Uterus (tissue), 4 donors: ENCODE data around the gene CLPTM1L. TPM values are rescaled to one million over a fixed set of nuclear protein-coding genes. Genes with fewer than 3 reads are reported as not detected.
"Not testable (repeated sequence)": the region's sequence is repeated elsewhere in the genome, so short reads cannot be mapped to it uniquely, and the experiment has no call there.

Experiments used
- DNase-seq, 2 donors: peaks; one replicate each; pipeline ENCODE4 v3.0.0-alpha.2; 2019 to 2020
- H3K27ac ChIP-seq, 2 donors: fragments of 200-600 bp; sonication (generic); 1 replicate in 1 of 2; 2 replicates in 1 of 2; pipeline ENCODE4 v1.5.1; 2016 to 2018
- H3K27me3 ChIP-seq, 2 donors: fragments of 200-600 bp; sonication (generic); one replicate each; pipeline ENCODE4 v1.5.1; 2018 to 2019; ENCODE audit warnings: control low read depth in 1 of 2
- H3K36me3 ChIP-seq, 2 donors: fragments of 200-600 bp; sonication (generic); one replicate each; pipeline ENCODE4 v1.5.1; 2019; ENCODE audit warnings: control low read depth in 1 of 2
- H3K4me1 ChIP-seq, 2 donors: fragments of 200-600 bp; sonication (generic); one replicate each; pipeline ENCODE4 v1.5.1; 2018 to 2019; ENCODE audit warnings: control low read depth in 1 of 2
- H3K4me3 ChIP-seq, 2 donors: fragments of 200-600 bp; sonication (generic); 1 replicate in 1 of 2; 2 replicates in 1 of 2; pipeline ENCODE4 v1.5.1; 2018 to 2019; ENCODE audit warnings: mild to moderate bottlenecking in 1 of 2
- H3K9me3 ChIP-seq, 2 donors: fragments of 200-600 bp; sonication (generic); one replicate each; pipeline ENCODE4 v1.5.1; 2019; ENCODE audit warnings: control low read depth in 1 of 2
- CTCF ChIP-seq, 4 experiments: fragments of 200-600 bp in 2 of 4; fragments of 450-650 bp in 2 of 4; sonication (generic) in 2 of 4; IDR thresholded peaks; one replicate each; pipeline ENCODE4 v1.5.1; 2016 to 2019; ENCODE audit warnings: antibody characterized with exemption in 4 of 4, mild to moderate bottlenecking in 2 of 4, moderate library complexity in 1 of 4
- POLR2A ChIP-seq, 2 donors: fragments of 450-650 bp; IDR thresholded peaks; one replicate each; pipeline ENCODE4 v1.6.1; 2016; ENCODE audit warnings: antibody characterized with exemption in 2 of 2, mild to moderate bottlenecking in 1 of 2, moderate library complexity in 1 of 2
- intact Hi-C: fragments of 100-400 bp; cut with DNase I; formaldehyde crosslinking; loops from one replicate; pipeline ENCODE4 v1.15.1; 2023; ENCODE audit warnings: low total_unique reads
- total RNA-seq, 4 donors: library from RNA; depleted of rRNA in 3 of 4; stranded (reverse); fragments of >200 nt in 3 of 4; gene quantifications; one replicate each; pipeline versions ENCODE4 v1.1.0 to v1.2.4, GENCODE V29; 2014 to 2023
- donor health status: DM: yes; HTN: yes; CAD: no.

The CLPTM1L gene
- total RNA-seq, 4 donors from 2014 or later, result 63.2 to 74.3 (median 71.1) TPM

GRCh38 chr5:1278656-1279442 lies 66.0 kb downstream of the CLPTM1L start:
- Histone ChIP-seq H3K4me1 (no peaks in the 10 kb centered on the region), H3K36me3 (no peaks in the 10 kb centered on the region), H3K9me3 (no peaks in the 10 kb centered on the region), H3K27ac (no peak overlapping the region), H3K27me3 (no peaks in the 10 kb centered on the region), H3K4me3 (no peak overlapping the region)
- no peak for TF ChIP-seq POLR2A (IDR thresholded peaks at IDR 0.05)
- no peak for TF ChIP-seq CTCF (IDR thresholded peaks at IDR 0.05)
- no peak for DNase-seq
- intact Hi-C loops, result no loop called here

- intact Hi-C loops, result no loop called here
- no peak overlapping the region for H3K27ac ChIP-seq
These were observed 66.7 kb downstream of the CLPTM1L start for GRCh38 chr5:1278216-1278615.

GRCh38 chr5:1277781-1278180 lies 67.1 kb downstream of the CLPTM1L start:
- no peak overlapping the region for H3K4me3 ChIP-seq
- no peak overlapping the region for H3K27ac ChIP-seq
- H3K27me3 ChIP-seq, result no peaks in the 10 kb centered on the region
- no peaks in the 10 kb centered on the region for H3K36me3 ChIP-seq
- H3K4me1 ChIP-seq, result no peaks in the 10 kb centered on the region
- intact Hi-C loops, result no loop called here
- no peak for DNase-seq
- no peaks in the 10 kb centered on the region for H3K9me3 ChIP-seq
- TF ChIP-seq POLR2A (IDR thresholded peaks at IDR 0.05) (no peak), CTCF (IDR thresholded peaks at IDR 0.05) (no peak)

More at GRCh38 chr5:1278216-1278615, 66.7 kb downstream of the CLPTM1L start:
- H3K27me3 ChIP-seq, result no peaks in the 10 kb centered on the region
- H3K9me3 ChIP-seq, result no peaks in the 10 kb centered on the region
- H3K4me1 ChIP-seq, result no peaks in the 10 kb centered on the region
- TF ChIP-seq CTCF (IDR thresholded peaks at IDR 0.05) (no peak), POLR2A (IDR thresholded peaks at IDR 0.05) (no peak)
- no peak for DNase-seq
- no peak overlapping the region for H3K4me3 ChIP-seq
- no peaks in the 10 kb centered on the region for H3K36me3 ChIP-seq

- intact Hi-C loops, result no loop called here
- H3K27ac ChIP-seq, result no peak overlapping the region
- DNase-seq, result no peak
- H3K9me3 ChIP-seq, result no peaks in the 10 kb centered on the region
- H3K36me3 ChIP-seq, result no peaks in the 10 kb centered on the region
- no peak overlapping the region for H3K4me3 ChIP-seq
- H3K4me1 ChIP-seq, result no peaks in the 10 kb centered on the region
- no peaks in the 10 kb centered on the region for H3K27me3 ChIP-seq
- TF ChIP-seq POLR2A (IDR thresholded peaks at IDR 0.05) (no peak), CTCF (IDR thresholded peaks at IDR 0.05) (no peak)
These were observed 67.6 kb downstream of the CLPTM1L start for GRCh38 chr5:1277331-1277730.

- no peaks in the 10 kb centered on the region for H3K27me3 ChIP-seq
- no peak overlapping the region for H3K4me3 ChIP-seq
- H3K9me3 ChIP-seq, result no peaks in the 10 kb centered on the region
- DNase-seq, result no peak
- H3K36me3 ChIP-seq, result no peaks in the 10 kb centered on the region
- H3K27ac ChIP-seq, result no peak overlapping the region
- TF ChIP-seq CTCF (IDR thresholded peaks at IDR 0.05) (no peak), POLR2A (IDR thresholded peaks at IDR 0.05) (no peak)
- no peaks in the 10 kb centered on the region for H3K4me1 ChIP-seq
- intact Hi-C loops, result no loop called here
These were observed 68.0 kb downstream of the CLPTM1L start for GRCh38 chr5:1276930-1277329.

GRCh38 chr5:1275397-1276391 lies 69.2 kb downstream of the CLPTM1L start:
- H3K9me3 ChIP-seq, H3K4me3 ChIP-seq, H3K27me3 ChIP-seq, H3K36me3 ChIP-seq, H3K27ac ChIP-seq, DNase-seq, intact Hi-C loops, H3K4me1 ChIP-seq: not testable (repeated sequence)
